GM23338 (cell line): Measurements from ENCODE around the gene INTU.

ENCODE experiments used
- EZH2 ChIP-seq: fragments of 200-600 bp; sonication (generic); IDR thresholded peaks from one replicate; pipeline ENCODE4 v1.8.0; 2017; ENCODE audit warnings: antibody characterized with exemption, mild to moderate bottlenecking, low read depth; ENCODE audit not compliant: unreplicated experiment
- POLR2AphosphoS5 ChIP-seq: IDR thresholded peaks from 2 replicates; pipeline ENCODE4 v1.6.1; 2016; ENCODE audit warnings: antibody characterized with exemption, low read depth

DNA sequence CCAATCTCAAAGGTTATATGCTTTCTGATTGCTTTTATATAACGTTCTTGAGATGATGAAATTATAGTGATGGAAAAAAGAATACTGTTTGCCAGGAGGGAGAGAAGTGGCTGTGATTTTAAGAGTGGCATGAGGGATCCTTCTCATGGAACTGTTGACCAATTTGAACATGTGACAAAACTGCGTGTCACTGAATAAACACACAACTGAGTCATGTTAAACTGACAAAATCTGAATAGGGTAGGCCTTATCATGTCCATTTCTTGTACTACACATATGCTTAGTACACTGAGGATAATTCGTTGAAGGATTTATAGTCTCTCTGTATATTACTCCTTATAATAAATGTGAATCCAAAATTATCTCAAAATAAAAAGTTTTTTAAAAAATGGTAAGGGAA lies 127.1 kb downstream of the INTU start:
- TF ChIP-seq EZH2: no peak
- no peak for TF ChIP-seq POLR2AphosphoS5
